WTC11 (cell line): Measurements from ENCODE around the gene CNKSR3.

ENCODE experiments used
- EMX1 ChIP-seq: fragments of 250-450 bp; sonication (Bioruptor Pico); IDR thresholded peaks from 2 replicates; pipeline ENCODE4 v1.8.0; 2021; ENCODE audit warnings: mild to moderate bottlenecking
- MXD4 ChIP-seq: fragments of 250-450 bp; sonication (Bioruptor Pico); IDR thresholded peaks from 2 replicates; pipeline ENCODE4 v1.8.0; 2021; ENCODE audit warnings: mild to moderate bottlenecking, moderate library complexity, borderline replicate concordance
- TF ChIP-seq, protein P1 (sequence below): fragments of 250-450 bp; sonication (Bioruptor Pico); IDR thresholded peaks from 2 replicates; pipeline ENCODE4 v1.9.0; 2021; ENCODE audit warnings: mild to moderate bottlenecking
- TF ChIP-seq, protein P2 (sequence below): fragments of 200-600 bp; IDR thresholded peaks from 2 replicates; pipeline ENCODE4 v1.8.0; 2022; ENCODE audit warnings: antibody characterized with exemption

DNA sequence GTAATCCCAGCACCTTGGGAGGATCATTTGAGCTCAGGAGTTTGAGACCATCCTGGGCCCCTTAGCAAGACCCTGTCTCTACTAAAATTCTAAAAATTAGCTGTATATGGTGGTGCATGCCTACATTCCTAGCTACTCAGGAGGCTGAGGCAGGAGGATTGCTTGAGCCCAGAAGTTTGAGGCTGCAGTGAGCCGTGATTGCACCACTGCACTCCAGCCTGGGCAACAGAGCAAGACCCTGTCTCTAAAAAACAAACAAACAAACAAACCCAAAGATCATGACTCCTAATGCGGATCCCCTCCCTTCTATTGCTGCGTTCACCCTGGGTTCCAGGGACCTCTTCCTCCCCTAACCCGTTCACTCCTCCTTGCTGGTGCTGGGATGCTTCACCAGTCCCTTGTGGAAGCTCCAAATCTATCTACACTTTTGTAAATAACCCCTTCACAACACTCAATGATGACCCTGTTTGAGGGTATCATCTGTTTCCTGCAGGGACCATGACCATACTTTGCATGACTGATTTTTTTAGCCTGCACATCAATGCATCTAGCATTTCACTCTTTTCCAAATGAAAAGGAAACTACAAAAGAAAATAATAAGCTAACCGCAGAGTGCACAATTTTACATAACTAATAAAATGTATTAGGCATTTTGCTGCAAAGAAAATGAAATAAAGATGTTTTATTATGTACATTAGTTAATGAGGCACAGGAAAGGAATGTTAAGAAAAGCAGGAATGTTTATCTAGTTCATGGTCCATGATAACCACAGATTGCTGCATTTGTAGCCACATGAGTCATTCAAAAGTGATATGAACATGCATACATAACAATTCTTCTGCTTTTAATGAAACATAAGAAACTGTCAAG lies 123.4 kb downstream of the CNKSR3 start:
- TF ChIP-seq EMX1 (no peak), MXD4 (CRISPR knock-in tag) (no peak)
- TF ChIP-seq, protein P1, sequence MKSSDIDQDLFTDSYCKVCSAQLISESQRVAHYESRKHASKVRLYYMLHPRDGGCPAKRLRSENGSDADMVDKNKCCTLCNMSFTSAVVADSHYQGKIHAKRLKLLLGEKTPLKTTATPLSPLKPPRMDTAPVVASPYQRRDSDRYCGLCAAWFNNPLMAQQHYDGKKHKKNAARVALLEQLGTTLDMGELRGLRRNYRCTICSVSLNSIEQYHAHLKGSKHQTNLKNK (CRISPR knock-in tag): no peak
- TF ChIP-seq, protein P2, sequence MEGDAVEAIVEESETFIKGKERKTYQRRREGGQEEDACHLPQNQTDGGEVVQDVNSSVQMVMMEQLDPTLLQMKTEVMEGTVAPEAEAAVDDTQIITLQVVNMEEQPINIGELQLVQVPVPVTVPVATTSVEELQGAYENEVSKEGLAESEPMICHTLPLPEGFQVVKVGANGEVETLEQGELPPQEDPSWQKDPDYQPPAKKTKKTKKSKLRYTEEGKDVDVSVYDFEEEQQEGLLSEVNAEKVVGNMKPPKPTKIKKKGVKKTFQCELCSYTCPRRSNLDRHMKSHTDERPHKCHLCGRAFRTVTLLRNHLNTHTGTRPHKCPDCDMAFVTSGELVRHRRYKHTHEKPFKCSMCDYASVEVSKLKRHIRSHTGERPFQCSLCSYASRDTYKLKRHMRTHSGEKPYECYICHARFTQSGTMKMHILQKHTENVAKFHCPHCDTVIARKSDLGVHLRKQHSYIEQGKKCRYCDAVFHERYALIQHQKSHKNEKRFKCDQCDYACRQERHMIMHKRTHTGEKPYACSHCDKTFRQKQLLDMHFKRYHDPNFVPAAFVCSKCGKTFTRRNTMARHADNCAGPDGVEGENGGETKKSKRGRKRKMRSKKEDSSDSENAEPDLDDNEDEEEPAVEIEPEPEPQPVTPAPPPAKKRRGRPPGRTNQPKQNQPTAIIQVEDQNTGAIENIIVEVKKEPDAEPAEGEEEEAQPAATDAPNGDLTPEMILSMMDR: no peak
